Transverse colon (tissue), 4 donors: ENCODE measurements around the gene KIFAP3. TPM values are rescaled to one million over a fixed set of nuclear protein-coding genes. Genes with fewer than 3 reads are reported as not detected.
A peak's percentile ranks its signal among the peaks of the same experiment; 100 is the strongest.
"Not testable (repeated sequence)": the region's sequence is repeated elsewhere in the genome, so short reads cannot be mapped to it uniquely, and the experiment has no call there.

ENCODE experiments used
- DNase-seq: peaks from one replicate; pipeline ENCODE4 v3.0.0-alpha.2; 2019
- H3K27ac ChIP-seq, 4 donors: fragments of 200-600 bp; sonication (generic); 2 replicates each; pipeline ENCODE4 v1.5.1; 2016 to 2018; ENCODE audit warnings: inconsistent platforms in 4 of 4
- H3K27me3 ChIP-seq: fragments of 200-600 bp; sonication (generic); 2 replicates; pipeline ENCODE4 v1.5.1; 2017; ENCODE audit warnings: inconsistent platforms
- H3K36me3 ChIP-seq, 4 donors: fragments of 200-600 bp; sonication (generic); 2 replicates each; pipeline ENCODE4 v1.5.1; 2017 to 2019; ENCODE audit warnings: inconsistent platforms in 4 of 4
- H3K4me1 ChIP-seq, 4 donors: fragments of 200-600 bp; sonication (generic); 2 replicates each; pipeline ENCODE4 v1.5.1; 2017 to 2020; ENCODE audit warnings: inconsistent platforms in 4 of 4
- H3K4me3 ChIP-seq, 4 donors: fragments of 200-600 bp; sonication (generic); 1 replicate in 1 of 4; 2 replicates in 3 of 4; pipeline versions ENCODE4 v1.5.1 to v1.6.1; 2017 to 2019; ENCODE audit warnings: inconsistent platforms in 4 of 4
- H3K9me3 ChIP-seq, 2 donors: fragments of 200-600 bp; sonication (generic); 2 replicates each; pipeline ENCODE4 v1.5.1; 2017 to 2019; ENCODE audit warnings: inconsistent platforms in 2 of 2
- EP300 ChIP-seq: sonication (generic); formaldehyde crosslinking; IDR thresholded peaks from one replicate; pipeline ENCODE4 v1.6.1; 2017; ENCODE audit warnings: antibody characterized with exemption, low read depth
- POLR2A ChIP-seq: fragments of 450-650 bp; IDR thresholded peaks from one replicate; pipeline ENCODE4 v1.6.1; 2016; ENCODE audit warnings: antibody characterized with exemption, mild to moderate bottlenecking, moderate library complexity
- POLR2AphosphoS5 ChIP-seq, 3 donors: sonication (generic); formaldehyde crosslinking; IDR thresholded peaks; one replicate each; pipeline ENCODE4 v1.6.1; 2016; ENCODE audit warnings: antibody characterized with exemption in 3 of 3
- WGBS, 2 donors: methylation state at CpG; one replicate each; pipeline ENCODE4 v1.1.5; 2018; ENCODE audit warnings: low coverage in 1 of 2; 5-methylcytosine and 5-hydroxymethylcytosine counted together
- in situ Hi-C, 4 donors: fragments of 200-750 bp; cut with MboI; loops; one replicate each; pipeline versions ENCODE4 v1.15.0 to v1.15.1; 2017; ENCODE audit warnings: low sequenced_read_pairs in 3 of 4, low pct_ligation_motif_present in 1 of 4, low pct_unique_long_range_greater_than_20kb in 1 of 4
- intact Hi-C: fragments of 100-400 bp; cut with DNase I; formaldehyde crosslinking; loops from one replicate; pipeline ENCODE4 v1.15.1; 2023; ENCODE audit warnings: low total_unique reads
- small RNA-seq, 4 donors: library from RNA; depleted of rRNA; stranded (forward); fragments of <200 nt; gene quantifications; one replicate each; pipeline ENCODE3, GENCODE V24; 2016
- total RNA-seq, 4 donors: library from RNA; depleted of rRNA; stranded (reverse); fragments of >200 nt; gene quantifications; one replicate each; pipeline ENCODE4 v1.1.0, GENCODE V29; 2016
- TF ChIP-seq, protein P1 (sequence below), 5 experiments: fragments of 200-600 bp in 3 of 5; fragments of 450-650 bp in 2 of 5; sonication (generic) in 3 of 5; IDR thresholded peaks; 1 replicate in 2 of 5; 2 replicates in 3 of 5; pipeline ENCODE4 v1.5.1; 2016 to 2017; ENCODE audit warnings: antibody characterized with exemption in 5 of 5, inconsistent platforms in 3 of 5, mild to moderate bottlenecking in 2 of 5, moderate library complexity in 1 of 5

KIFAP3 gene
- total RNA-seq, 4 donors from 2014 or later: 21.7 to 58.9 (median 27.1) TPM

DNA sequence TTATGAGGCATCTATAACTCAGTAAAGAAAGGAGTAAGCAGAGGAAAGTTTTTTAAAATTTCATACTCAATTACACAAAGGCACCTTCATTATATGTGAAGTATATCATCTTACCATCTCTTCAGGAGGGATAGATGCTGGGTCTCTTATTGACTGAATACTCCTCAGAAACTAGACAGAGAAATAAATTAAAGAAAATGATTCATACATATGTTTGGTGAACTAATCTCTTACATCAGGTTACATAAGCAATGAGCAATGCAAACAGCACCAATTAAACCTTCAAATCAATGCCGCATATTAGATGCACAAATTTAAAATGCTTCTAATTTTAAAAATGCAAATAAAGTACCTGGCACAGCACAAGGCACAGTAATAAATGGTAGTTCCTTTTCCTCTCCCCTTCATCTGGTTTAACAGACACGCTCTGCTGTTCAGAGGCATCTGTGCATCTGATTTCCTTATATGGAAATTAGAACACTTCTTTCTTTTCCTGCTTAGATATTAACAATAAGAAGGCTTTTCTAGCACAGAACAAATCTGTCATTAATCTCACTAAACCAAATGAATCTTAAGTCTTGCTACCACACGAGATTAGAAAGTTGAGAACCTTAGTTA lies 200.8 kb downstream of the KIFAP3 start:
- WGBS, 2 donors: 75 to 81% methylated on average over 3 of the region's 3 CpGs
- in situ Hi-C loops: no loop called here
- Histone ChIP-seq H3K4me1 (no peaks in the 10 kb centered on the region), H3K27ac (peak overlapping the region in 1 of 4 donors; percentile 30), H3K27me3 (no peaks in the 10 kb centered on the region), H3K36me3 (peaks cover 0 to 77% (median 38%) of the 10 kb centered on the region in 4 donors), H3K9me3 (no peaks in the 10 kb centered on the region), H3K4me3 (no peak overlapping the region)
- intact Hi-C loops: no loop called here
- TF ChIP-seq POLR2AphosphoS5 (IDR thresholded peaks at IDR 0.05) (no peak), EP300 (no peak), POLR2A (no peak)
- TF ChIP-seq, protein P1, sequence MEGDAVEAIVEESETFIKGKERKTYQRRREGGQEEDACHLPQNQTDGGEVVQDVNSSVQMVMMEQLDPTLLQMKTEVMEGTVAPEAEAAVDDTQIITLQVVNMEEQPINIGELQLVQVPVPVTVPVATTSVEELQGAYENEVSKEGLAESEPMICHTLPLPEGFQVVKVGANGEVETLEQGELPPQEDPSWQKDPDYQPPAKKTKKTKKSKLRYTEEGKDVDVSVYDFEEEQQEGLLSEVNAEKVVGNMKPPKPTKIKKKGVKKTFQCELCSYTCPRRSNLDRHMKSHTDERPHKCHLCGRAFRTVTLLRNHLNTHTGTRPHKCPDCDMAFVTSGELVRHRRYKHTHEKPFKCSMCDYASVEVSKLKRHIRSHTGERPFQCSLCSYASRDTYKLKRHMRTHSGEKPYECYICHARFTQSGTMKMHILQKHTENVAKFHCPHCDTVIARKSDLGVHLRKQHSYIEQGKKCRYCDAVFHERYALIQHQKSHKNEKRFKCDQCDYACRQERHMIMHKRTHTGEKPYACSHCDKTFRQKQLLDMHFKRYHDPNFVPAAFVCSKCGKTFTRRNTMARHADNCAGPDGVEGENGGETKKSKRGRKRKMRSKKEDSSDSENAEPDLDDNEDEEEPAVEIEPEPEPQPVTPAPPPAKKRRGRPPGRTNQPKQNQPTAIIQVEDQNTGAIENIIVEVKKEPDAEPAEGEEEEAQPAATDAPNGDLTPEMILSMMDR (IDR thresholded peaks at IDR 0.05): no peak
- DNase-seq: no peak

DNA sequence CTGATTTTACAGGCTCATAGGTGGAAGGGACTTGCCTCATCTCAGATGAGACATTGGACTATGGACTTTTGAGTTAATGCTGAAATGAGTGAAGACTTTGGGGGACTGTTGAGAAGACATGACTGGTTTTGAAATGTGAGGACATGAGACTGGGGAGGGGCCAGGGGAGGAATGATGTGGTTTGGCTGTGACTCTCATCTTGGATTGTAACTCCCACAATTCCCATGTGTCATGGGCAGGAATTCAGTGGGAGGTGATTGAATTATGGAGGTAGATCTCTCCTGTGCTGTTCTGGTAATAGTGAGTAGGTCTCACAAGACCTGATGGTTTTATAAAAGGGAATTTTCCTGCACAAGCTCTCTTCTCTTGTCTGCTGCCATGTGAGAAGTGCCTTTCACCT lies 201.6 kb downstream of the KIFAP3 start:
- Histone ChIP-seq H3K4me1 (no peaks in the 10 kb centered on the region), H3K4me3 (no peak overlapping the region), H3K27ac (no peak overlapping the region), H3K36me3 (peaks cover 0 to 84% (median 38%) of the 10 kb centered on the region in 4 donors), H3K9me3 (no peaks in the 10 kb centered on the region), H3K27me3 (no peaks in the 10 kb centered on the region)
- intact Hi-C loops: no loop called here
- in situ Hi-C loops: no loop called here
- TF ChIP-seq POLR2AphosphoS5 (IDR thresholded peaks at IDR 0.05): no peak
- no peak for TF ChIP-seq POLR2A
- TF ChIP-seq EP300: no peak
- TF ChIP-seq, protein P1 (IDR thresholded peaks at IDR 0.05): no peak
- no peak for DNase-seq

DNA sequence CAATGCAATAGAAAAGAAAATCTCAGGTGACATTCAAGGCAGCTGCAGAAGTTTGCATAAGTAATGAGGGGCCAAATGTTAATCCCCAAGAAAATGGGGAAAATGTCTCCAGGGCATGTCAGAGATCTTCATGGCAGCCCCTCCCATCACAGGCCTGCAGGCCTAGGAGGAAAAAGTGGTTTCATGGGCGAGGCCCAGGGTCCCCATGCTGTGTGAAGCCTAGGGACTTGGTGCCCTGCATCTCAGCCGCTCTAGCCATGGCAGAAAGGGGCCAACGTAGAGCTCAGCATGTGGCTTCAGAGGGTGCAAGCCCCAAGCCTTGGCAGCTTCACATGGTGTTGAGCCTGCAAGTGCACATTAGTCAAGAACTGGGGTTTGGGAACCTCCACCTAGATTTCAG lies 202.5 kb downstream of the KIFAP3 start:
- H3K27ac ChIP-seq, in situ Hi-C loops, H3K4me3 ChIP-seq, intact Hi-C loops, H3K4me1 ChIP-seq, DNase-seq, H3K27me3 ChIP-seq, H3K9me3 ChIP-seq: not testable (repeated sequence)
- WGBS, 2 donors: 88% methylated on average over 3 of the region's 3 CpGs; no CpG with 5 or more reads in 1 of the 2 donors
- H3K36me3 ChIP-seq: peaks cover 0 to 87% (median 39%) of the 10 kb centered on the region in 4 donors

Small RNA genes lying within 50 kb of the gene (small RNA-seq; reads per million reads assigned to genes)
- gene MRPS10P1: 0 reads per million in 4 donors

Other genes starting within 250 kb of the KIFAP3 start
- gene SCYL3, start 180.8 kb downstream of the KIFAP3 start, total RNA-seq: 10 to 100 TPM; 12.3 to 42.3 (median 25.1) TPM
- not detected for gene NTMT2, start 71.3 kb upstream of the KIFAP3 start, total RNA-seq